MM.1S (cell line): ENCODE measurements around the gene RBPMS2.

Source experiments
- CTCF ChIP-seq: fragments of 300-600 bp; sonication (generic); IDR thresholded peaks from 2 replicates; pipeline ENCODE4 v1.5.1; 2016; ENCODE audit warnings: antibody characterized with exemption, low read length, mixed read lengths
- EZH2 ChIP-seq: fragments of 300-600 bp; sonication (generic); optimal IDR thresholded peaks from 2 replicates; pipeline ENCODE3; 2017; ENCODE audit warnings: low read depth, mild to moderate bottlenecking, antibody characterized with exemption, low read length, mixed read lengths
- EZH2phosphoT487 ChIP-seq: fragments of 300-600 bp; sonication (generic); IDR thresholded peaks from 2 replicates; pipeline ENCODE4 v1.6.1; 2018; ENCODE audit warnings: antibody characterized with exemption, low read length

- no peak for TF ChIP-seq EZH2
- no peak for TF ChIP-seq CTCF
- no peak for TF ChIP-seq EZH2phosphoT487
These were observed 25.3 kb downstream of the RBPMS2 start for GRCh38 chr15:64749999-64750657.
